GM20431 (cell line): ENCODE measurements around the gene CDHR1.
"Not testable (repeated sequence)": the region's sequence is repeated elsewhere in the genome, so short reads cannot be mapped to it uniquely, and the experiment has no call there.

Experiments used
- in situ Hi-C: fragments of 300-500 bp; cut with MseI, MboI; formaldehyde crosslinking; loops from one replicate; pipeline ENCODE4 v1.15.0; 2020; ENCODE audit warnings: low sequenced_read_pairs; ENCODE audit not compliant: unreplicated experiment

The CDHR1 gene

DNA sequence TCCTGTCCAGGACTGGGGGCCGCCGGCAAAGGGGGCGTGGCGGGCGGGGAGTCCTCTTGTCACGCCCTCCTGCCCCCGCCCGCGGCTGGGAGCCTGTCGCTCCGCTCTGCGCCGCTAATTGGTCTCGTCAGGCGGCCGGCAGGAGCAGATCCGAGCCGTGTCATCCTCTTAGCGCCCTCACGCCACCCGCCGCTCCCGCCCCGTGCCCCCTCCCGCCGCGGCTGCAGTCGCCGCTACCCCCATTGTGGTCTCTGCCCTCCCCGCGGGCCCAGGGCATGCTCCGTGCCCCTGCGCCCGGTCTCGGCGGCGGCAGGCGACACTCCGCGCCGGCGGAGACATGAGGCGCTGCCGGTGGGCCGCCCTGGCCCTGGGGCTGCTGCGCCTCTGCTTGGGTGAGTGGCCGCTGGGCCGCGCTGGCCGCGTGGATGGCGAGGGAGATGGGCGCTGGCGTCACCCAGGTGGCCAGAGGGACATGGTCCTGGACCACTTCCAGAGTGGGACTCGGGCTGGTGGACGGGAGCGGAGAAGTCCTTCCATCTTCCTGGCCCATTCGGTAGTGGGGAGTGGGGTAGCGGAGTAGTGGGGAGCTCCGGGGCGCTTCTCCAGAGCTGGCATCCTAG, at the start of gene CDHR1:
Gene CDHR1 (plus strand): TSS at position 114 of the 620 bp plus-strand sequence. CDS start 224 bp downstream, at position 338.
- in situ Hi-C loops: no loop called here

- in situ Hi-C loops: no loop called here
These were observed 47.0 kb upstream of the CDHR1 start for GRCh38 chr10:84147347-84147746.

DNA sequence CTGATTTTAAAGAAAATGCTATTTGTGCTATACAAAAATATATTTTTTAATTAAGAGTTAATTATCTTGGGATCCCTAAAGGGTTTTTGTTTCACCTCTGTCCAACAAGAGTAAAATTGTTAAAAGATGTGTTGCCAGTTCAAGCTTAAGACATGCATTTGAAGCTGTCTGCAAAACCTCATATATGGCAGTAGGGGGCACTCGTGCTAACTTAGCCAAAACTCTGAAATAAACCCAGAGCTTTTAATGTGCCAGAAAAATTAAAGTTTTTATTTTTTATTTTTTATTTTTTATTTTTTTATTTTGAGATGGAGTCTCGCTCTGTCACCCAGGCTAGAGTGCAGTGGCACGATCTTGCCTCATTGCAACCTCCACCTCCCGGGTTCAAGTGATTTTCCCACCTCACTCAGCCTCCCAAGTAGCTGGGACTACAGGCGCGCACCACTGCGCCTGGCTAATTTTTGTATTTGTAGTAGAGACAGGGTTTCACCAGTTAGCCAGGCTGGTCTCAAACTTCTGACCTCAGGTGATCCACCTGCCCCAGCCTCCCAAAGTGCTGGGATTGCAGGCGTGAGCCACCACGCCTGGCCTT, 46.2 kb upstream of the CDHR1 start:
- in situ Hi-C loops: not testable (repeated sequence)

DNA sequence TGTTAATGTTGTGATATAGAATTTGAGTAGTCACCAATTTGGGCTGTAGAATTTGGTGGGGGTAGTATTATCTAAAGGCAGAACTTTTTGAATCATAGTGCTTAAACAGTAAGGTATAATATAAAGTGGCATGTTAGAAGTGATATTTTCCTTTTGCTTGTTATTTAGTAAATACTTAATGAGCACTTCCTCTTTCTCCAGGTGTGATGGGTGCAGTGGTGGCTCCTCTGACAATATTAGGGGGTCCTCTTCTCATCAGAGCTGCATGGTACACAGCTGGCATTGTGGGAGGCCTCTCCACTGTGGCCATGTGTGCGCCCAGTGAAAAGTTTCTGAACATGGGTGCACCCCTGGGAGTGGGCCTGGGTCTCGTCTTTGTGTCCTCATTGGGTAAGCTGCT, 44.5 kb upstream of the CDHR1 start:
- in situ Hi-C loops: loop anchor here (10.0 kb wide), 1 partner anchor 55 kb away; no protein-coding TSS in a partner anchor

DNA sequence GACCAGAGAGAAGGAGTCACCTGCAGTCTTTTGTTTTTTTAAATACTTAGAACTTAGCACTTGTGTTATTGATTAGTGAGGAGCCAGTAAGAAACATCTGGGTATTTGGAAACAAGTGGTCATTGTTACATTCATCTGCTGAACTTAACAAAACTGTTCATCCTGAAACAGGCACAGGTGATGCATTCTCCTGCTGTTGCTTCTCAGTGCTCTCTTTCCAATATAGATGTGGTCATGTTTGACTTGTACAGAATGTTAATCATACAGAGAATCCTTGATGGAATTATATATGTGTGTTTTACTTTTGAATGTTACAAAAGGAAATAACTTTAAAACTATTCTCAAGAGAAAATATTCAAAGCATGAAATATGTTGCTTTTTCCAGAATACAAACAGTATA, 41.6 kb upstream of the CDHR1 start:
- in situ Hi-C loops: loop anchor here (10.0 kb wide), 1 partner anchor 52 kb away; no protein-coding TSS in a partner anchor

- in situ Hi-C loops: loop anchor here (10.0 kb wide), 1 partner anchor 49 kb away; no protein-coding TSS in a partner anchor
These were observed 38.8 kb upstream of the CDHR1 start for GRCh38 chr10:84155521-84155920.

GRCh38 chr10:84156009-84156408, 38.3 kb upstream of the CDHR1 start:
- in situ Hi-C loops: loop anchor here (10.0 kb wide), 1 partner anchor 49 kb away; no protein-coding TSS in a partner anchor

DNA sequence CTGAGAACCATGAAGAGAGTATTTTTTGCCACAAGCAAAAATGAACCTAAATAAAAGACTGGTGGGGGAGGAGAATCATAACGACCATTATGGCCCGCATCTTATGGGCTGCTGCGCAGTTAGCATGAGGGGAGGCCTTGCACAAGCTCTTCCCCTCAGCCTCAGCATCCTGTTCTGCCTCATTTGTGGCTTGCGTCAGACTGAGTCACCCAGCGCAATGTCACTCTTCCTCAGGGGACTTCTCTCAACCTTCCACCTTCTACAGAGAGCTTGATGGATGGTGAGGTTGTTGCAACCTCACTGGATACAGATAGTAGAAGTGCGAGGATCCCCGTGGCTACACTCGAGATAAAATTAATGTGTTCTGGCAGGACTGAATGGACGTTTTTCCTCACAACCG, 37.6 kb upstream of the CDHR1 start:
- in situ Hi-C loops: loop anchor here (10.0 kb wide), 1 partner anchor 48 kb away; no protein-coding TSS in a partner anchor

GRCh38 chr10:84158061-84158460, 36.3 kb upstream of the CDHR1 start:
- in situ Hi-C loops: loop anchor here (10.0 kb wide), 1 partner anchor 47 kb away; no protein-coding TSS in a partner anchor

DNA sequence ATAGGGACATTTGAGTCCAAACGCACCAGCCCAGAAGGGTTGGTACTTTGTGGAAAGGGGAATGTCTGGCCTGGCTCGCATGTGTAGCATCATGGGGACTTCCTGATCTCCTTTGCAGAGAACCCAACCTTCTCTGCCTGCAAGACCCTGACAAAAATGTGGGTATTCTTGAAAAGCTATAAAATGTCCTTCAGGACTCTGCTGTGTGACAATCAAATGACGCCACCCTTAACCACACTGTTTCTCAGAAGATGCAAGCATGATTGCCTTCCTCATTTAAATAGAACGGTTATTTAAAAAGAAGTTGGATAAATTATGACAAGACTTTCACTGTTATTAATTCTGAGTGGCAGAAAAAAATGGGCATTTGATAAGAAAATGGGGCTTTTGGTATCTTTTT, 35.8 kb upstream of the CDHR1 start:
- in situ Hi-C loops: loop anchor here (10.0 kb wide), 1 partner anchor 46 kb away; no protein-coding TSS in a partner anchor

- in situ Hi-C loops: loop anchor here (10.0 kb wide), 1 partner anchor 46 kb away; no protein-coding TSS in a partner anchor
These were observed 35.2 kb upstream of the CDHR1 start for GRCh38 chr10:84159076-84159685.

- in situ Hi-C loops: no loop called here
These were observed 33.5 kb upstream of the CDHR1 start for GRCh38 chr10:84160663-84161362.

GRCh38 chr10:84163996-84164395, 30.3 kb upstream of the CDHR1 start:
- in situ Hi-C loops: no loop called here

GRCh38 chr10:84164442-84164841, 29.9 kb upstream of the CDHR1 start:
- in situ Hi-C loops: no loop called here

- in situ Hi-C loops: no loop called here
These were observed 27.6 kb upstream of the CDHR1 start for GRCh38 chr10:84166620-84167288.

- in situ Hi-C loops: not testable (repeated sequence)
These were observed 27.1 kb upstream of the CDHR1 start for GRCh38 chr10:84167289-84167653.

DNA sequence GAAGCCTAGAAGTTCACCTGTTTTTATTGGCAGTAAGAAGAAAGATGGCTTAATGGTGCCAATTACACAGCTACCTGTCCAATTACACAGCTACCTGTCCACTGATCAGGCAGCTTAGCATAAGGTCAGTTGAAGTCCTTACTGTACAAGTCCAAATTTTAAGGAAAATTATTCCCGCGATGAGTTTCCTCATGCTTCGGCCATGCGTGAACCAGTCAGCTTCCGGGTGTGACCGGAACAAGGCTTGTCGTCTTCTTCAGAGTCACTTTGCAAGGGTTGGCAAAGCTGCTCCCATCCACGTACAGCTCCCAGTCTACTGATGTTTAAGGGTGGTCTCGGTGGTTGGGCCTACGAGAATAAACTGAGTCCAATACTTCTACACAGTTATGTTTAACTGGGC, 26.0 kb upstream of the CDHR1 start:
- in situ Hi-C loops: not testable (repeated sequence)

- in situ Hi-C loops: not testable (repeated sequence)
These were observed 23.1 kb upstream of the CDHR1 start for GRCh38 chr10:84171237-84171636.

- in situ Hi-C loops: not testable (repeated sequence)
These were observed 22.5 kb upstream of the CDHR1 start for GRCh38 chr10:84171700-84172466.
